ENCODE results near the gene SERTAD1. TPM values are rescaled to one million over a fixed set of nuclear protein-coding genes. Genes with fewer than 3 reads are reported as not detected.
"Not testable (repeated sequence)": the region's sequence is repeated elsewhere in the genome, so short reads cannot be mapped to it uniquely, and the experiment has no call there.

Gene SERTAD1
- total RNA-seq, 1 experiment from 2014 or later, result 15.4 TPM

GRCh38 chr19:40450664-40451063, 24.9 kb upstream of the SERTAD1 start:
- no peak for DNase-seq (ENCODE audit: low spot score)

- DNase-seq (ENCODE audit: low spot score), result no peak
These were observed 23.7 kb upstream of the SERTAD1 start for GRCh38 chr19:40449506-40449905.

GRCh38 chr19:40446263-40446784, 20.5 kb upstream of the SERTAD1 start:
- DNase-seq (ENCODE audit: low spot score), result no peak

DNA sequence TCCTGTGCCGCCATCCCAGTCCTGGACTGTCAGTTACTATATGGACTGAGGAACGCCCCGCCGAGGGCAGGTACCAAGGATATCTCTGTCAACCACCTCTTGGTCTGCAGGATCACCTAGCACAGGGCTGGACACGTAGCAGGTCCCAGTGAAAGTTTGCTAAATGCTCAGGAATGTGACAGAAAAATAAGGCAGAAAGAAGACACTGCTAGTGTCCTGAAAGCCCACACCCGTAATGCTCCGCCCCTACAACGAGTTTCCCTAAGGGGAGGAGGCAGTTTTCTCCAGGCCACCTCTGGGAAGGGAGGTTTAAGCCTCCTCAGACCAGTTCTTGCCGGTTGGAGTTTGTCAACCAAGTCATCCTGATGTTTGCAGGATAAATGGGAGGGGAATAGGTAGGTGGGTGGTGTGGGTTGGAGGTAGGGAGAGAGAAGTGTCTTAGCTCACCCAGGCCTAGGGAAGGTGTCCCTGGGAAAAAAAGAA, 20.0 kb upstream of the SERTAD1 start:
- DNase-seq (ENCODE audit: low spot score), result peak; percentile 33

DNA sequence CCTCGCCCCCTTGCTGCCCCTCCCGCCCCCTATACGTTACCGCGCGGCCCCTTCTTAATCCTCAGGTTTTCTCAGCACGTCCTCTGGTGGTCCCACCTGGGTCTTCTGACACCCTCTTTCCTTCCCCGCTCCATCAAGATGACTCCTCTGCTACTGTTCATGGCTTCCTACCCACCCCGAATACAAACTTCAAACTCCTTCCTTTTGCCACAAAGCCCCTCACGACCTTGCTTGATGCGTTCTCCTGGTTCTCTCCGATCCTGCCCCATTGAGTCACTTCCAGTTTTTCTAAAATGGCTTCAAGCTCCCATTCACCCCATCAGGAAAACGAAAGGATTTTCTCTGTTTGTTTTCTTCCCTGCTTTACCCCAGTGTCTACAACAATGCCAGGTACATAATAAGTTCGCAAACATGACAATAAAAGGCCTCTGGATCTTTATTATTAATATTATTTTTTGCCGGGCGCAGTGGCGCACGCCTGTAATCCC, 19.1 kb upstream of the SERTAD1 start:
- no peak for DNase-seq (ENCODE audit: low spot score)

GRCh38 chr19:40444000-40444824, 18.4 kb upstream of the SERTAD1 start, which contains the start of gene SERTAD3:
TSS of gene SERTAD3 (minus strand) at chr19:40444335. CDS start at chr19:40442080, 2,255 bp downstream.
- peak; percentile 88 for DNase-seq (ENCODE audit: low spot score)

GRCh38 chr19:40443131-40443999, 17.6 kb upstream of the SERTAD1 start:
- peak; percentile 98 for DNase-seq (ENCODE audit: low spot score)

DNA sequence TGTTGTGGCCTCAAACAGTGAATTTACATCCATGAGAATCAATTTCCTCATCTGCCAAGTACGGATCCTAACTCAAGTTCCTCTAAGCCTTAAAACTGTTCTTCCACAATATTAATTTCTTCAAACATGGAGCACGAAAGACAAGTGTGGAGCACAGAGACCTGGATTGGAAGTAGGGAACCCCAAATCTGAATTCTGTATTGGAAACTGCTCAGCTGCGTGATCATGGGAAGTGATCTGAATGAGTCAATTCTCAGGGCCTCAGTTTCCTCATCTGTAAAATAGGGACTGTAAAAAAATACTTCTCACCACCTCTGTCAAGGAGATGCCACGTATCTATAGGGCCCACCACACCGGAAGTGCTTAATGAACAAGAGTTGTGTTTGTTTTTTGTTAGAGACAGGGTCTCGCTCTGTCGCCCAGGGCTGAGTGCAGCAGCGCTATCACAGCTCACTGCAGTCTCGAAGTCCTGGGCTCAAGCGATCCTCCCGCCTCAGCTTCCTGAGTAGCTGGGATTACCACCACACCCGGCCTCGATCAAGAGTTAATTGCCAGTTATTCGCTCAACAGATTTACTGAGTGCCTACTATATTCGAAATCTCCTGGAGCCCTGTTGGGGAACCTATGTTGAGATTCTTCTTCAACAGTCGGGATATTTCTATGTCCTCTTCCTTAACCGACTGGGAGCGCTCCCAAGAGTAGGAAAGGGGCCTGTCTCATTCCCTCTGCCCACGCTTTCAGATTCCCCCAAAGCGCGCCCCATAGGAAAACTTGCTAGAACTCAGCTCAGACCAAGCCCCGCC, 16.7 kb upstream of the SERTAD1 start:
- DNase-seq (ENCODE audit: low spot score), result no peak

GRCh38 chr19:40441719-40442253, 16.0 kb upstream of the SERTAD1 start:
- DNase-seq (ENCODE audit: low spot score), result no peak

DNA sequence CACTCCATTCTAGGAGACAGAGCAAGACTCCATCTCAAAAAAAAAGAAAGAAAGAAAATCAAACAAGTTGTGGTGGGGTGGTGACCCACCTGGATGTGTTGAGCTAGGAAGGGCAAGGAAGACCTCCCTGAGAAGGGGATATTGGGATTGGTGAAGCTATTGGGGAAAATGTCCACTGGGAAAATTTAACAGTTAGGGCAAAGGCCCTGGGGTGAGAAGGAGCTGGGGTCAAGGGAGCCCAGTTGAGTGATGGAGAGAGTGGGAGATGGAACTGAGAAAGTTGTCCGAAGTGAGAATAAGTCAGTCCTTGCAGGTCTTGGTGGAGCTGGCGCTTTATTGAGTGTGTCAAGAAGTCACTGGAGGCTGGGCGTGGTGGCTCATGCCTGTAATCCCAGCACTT, 12.5 kb upstream of the SERTAD1 start:
- no peak for DNase-seq (ENCODE audit: low spot score)

GRCh38 chr19:40433391-40434216, 7.8 kb upstream of the SERTAD1 start:
- DNase-seq (ENCODE audit: low spot score), result peak; percentile 83

- not testable (repeated sequence) for DNase-seq (ENCODE audit: low spot score)
These were observed 7.0 kb upstream of the SERTAD1 start for GRCh38 chr19:40432760-40433159.

- no peak for DNase-seq (ENCODE audit: low spot score)
These were observed 5.9 kb upstream of the SERTAD1 start for GRCh38 chr19:40431698-40432097.

GRCh38 chr19:40430242-40430641, 4.5 kb upstream of the SERTAD1 start:
- DNase-seq (ENCODE audit: low spot score), result not testable (repeated sequence)

DNA sequence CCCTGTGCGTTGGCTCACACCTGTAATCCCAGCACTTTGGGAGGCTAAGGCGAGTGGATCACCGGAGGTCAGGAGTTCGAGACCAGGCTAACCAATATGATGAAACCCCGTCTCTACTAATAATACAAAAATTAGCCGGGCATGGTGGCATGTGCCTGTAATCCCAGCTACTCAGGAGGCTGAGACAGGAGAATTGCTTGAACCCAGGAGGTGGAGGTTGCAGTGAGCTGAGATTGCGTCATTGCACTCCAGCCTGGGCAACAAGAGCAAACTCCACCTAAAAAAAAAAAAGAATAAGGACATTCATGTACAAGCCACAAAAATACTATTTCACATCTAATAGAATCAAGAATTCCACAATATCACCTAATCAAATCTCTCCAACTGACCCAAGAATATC, 2.4 kb upstream of the SERTAD1 start:
- not testable (repeated sequence) for DNase-seq (ENCODE audit: low spot score)

- no peak for DNase-seq (ENCODE audit: low spot score)
These were observed 949 bp downstream of the SERTAD1 start for GRCh38 chr19:40424637-40425449.

DNA sequence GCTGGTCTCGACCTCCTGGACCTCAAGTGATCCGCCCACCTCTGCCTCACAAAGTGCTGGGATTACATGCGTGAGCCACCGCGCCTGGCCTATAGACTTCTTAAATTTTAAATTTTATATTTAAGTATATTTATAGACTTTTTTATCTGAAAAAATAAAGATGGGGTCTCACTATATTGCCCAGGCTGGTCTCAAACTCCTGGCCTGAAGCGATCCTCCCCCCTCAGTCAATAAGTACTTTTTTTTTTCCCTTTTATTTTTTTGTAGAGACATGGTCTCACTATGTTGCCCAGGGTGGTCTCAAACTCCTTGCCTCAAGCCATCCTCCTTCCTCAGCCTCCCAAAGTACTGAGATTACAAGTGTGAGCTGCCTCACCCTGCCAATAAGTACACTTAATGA, 1.9 kb downstream of the SERTAD1 start:
- DNase-seq (ENCODE audit: low spot score), result no peak

DNA sequence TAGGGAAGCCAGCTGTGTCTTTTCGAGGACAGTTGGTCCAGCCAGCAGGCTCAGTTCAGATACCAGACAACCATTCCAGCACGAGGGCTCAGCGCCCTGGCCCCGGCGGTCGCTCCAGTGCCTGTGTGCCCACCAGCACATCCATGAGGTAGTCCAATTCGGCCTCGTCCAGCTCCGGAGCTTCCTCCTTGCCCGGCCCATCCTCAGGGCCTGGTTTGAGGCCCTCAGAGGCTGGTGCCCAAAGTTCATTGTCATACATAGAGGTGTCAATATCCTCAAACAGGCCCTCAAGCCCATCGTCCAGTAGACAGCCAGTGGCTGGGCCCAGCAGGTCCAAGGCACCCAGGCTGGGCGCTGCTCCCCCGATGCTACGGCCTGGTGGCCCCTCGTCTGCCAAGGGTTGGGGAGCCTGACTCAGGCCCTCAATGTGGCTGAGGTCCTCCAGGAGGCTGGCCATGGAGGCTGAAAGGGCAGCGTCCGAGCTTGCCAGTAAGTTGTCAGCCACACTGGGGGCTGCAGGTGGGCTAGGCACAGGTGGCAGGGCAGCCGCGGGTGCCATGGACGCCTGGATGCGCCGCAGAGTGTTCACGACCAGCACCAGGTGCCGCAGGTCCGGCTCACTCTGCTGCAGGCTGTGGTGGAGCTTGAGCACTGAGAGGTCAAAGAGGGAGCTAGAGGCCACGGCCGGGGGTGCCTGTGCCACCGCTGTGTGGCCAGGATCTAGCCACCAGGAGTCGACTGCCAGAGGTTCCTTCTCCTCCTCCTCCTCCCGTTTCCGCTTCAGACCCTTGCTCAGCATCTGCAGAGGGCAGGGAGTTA, 2.8 kb downstream of the SERTAD1 start:
- DNase-seq (ENCODE audit: low spot score), result no peak
